ENCODE measurements around the gene GCK.

DNA sequence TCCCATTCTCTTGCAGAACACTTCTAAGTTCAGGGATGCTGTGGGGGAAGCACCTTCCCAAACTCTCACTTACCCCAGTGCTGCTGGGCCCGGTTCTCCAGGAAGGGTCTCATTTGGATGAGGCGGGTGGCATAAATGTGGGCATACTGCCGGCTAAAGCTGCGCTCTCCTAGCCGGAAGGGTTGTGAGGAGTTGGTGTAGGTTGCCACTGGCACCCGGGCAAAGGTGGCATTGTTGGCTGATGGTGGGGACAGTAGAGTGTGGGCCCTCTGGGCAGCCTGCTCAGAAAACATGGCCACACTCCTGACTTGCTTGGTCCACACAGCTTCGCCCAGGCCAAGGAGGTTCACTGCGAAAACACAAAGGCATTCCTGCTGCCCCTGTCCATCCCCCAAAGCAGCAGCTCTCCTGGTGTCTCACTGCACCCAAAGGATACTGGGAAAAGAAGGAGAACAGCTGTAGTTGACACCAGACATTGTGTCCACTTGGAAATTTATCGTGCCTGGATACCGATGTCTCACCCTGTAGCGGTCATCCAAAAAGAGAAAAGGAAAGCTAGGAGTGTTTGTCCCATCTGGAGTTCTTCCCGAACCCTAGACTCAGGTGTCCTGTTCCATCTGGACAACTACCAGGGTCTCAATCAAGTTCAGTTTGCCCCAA, 67.3 kb downstream of the GCK start:
- no peak for TF ChIP-seq POLR2A (IDR thresholded peaks at IDR 0.05)
- TF ChIP-seq, protein P1, sequence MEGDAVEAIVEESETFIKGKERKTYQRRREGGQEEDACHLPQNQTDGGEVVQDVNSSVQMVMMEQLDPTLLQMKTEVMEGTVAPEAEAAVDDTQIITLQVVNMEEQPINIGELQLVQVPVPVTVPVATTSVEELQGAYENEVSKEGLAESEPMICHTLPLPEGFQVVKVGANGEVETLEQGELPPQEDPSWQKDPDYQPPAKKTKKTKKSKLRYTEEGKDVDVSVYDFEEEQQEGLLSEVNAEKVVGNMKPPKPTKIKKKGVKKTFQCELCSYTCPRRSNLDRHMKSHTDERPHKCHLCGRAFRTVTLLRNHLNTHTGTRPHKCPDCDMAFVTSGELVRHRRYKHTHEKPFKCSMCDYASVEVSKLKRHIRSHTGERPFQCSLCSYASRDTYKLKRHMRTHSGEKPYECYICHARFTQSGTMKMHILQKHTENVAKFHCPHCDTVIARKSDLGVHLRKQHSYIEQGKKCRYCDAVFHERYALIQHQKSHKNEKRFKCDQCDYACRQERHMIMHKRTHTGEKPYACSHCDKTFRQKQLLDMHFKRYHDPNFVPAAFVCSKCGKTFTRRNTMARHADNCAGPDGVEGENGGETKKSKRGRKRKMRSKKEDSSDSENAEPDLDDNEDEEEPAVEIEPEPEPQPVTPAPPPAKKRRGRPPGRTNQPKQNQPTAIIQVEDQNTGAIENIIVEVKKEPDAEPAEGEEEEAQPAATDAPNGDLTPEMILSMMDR (IDR thresholded peaks at IDR 0.05) = no peak
- TF ChIP-seq POLR2AphosphoS5 (IDR thresholded peaks at IDR 0.05; ENCODE audit: insufficient read depth in 1 of 2, low read depth in 1 of 2) = no peak

Measured in vagina (tissue), 2 donors.